OCI-LY7 (cell line): ENCODE measurements around the gene THEMIS. TPM values are rescaled to one million over a fixed set of nuclear protein-coding genes. Genes with fewer than 3 reads are reported as not detected.

Experiments
- BruUV-seq: library from RNA; stranded (reverse); fragments of 400-500 nt; replicated peaks from 2 replicates; lab custom pipeline; 2021; lab: Mats Ljungman, UMichigan
- CTCF ChIA-PET: fragments of 300-600 bp; sonication (Branson Sonifier 250); formaldehyde crosslinking; loops from one replicate; lab custom pipeline; 2022; ENCODE audit warnings: antibody characterized with exemption; ENCODE audit not compliant: unreplicated experiment; lab: Charles Lee
- POLR2A ChIA-PET: fragments of 300-600 bp; sonication (Branson Sonifier 250); formaldehyde crosslinking; loops from one replicate; lab custom pipeline; 2022; ENCODE audit warnings: antibody characterized with exemption; lab: Charles Lee
- DNase-seq: peaks from one replicate; pipeline ENCODE4 v3.0.0-alpha.2; 2015; ENCODE audit warnings: low spot score
- H2AFZ ChIP-seq: fragments of 200-600 bp; sonication (generic), shearing (Covaris generic); 2 replicates; pipeline ENCODE4 v1.6.1; 2014; ENCODE audit warnings: mild to moderate bottlenecking, antibody characterized with exemption, low read length, moderate library complexity
- H3K27ac ChIP-seq: fragments of 200-600 bp; sonication (generic); 2 replicates; pipeline ENCODE4 v1.5.1; 2014; ENCODE audit warnings: mixed run types, low read depth, mild to moderate bottlenecking, moderate library complexity, low read length, inconsistent platforms; ENCODE audit not compliant: poor library complexity, severe bottlenecking
- H3K36me3 ChIP-seq: fragments of 200-600 bp; sonication (generic); 2 replicates; pipeline ENCODE4 v1.6.1; 2014; ENCODE audit warnings: mild to moderate bottlenecking, antibody characterized with exemption, low read length, moderate library complexity, mixed read lengths; ENCODE audit not compliant: insufficient read depth
- H3K4me1 ChIP-seq: fragments of 200-600 bp; sonication (generic); 2 replicates; pipeline ENCODE4 v1.5.1; 2014; ENCODE audit warnings: mild to moderate bottlenecking, low read length; ENCODE audit not compliant: insufficient read depth, poor library complexity, severe bottlenecking
- H3K4me2 ChIP-seq: fragments of 200-600 bp; sonication (generic); 2 replicates; pipeline ENCODE4 v1.6.1; 2014; ENCODE audit warnings: mild to moderate bottlenecking, low read length
- H3K4me3 ChIP-seq: fragments of 200-600 bp; sonication (generic); 2 replicates; pipeline ENCODE4 v1.5.1; 2014; ENCODE audit warnings: mild to moderate bottlenecking, low read depth, low read length; ENCODE audit not compliant: poor library complexity, severe bottlenecking
- H3K79me2 ChIP-seq: fragments of 200-600 bp; sonication (generic); 2 replicates; pipeline ENCODE4 v1.6.1; 2016; ENCODE audit warnings: low read depth, mild to moderate bottlenecking, low read length, moderate library complexity, mixed read lengths; ENCODE audit not compliant: insufficient read depth
- H3K9me2 ChIP-seq: fragments of 200-600 bp; sonication (generic); 2 replicates; pipeline ENCODE4 v1.6.1; 2016; ENCODE audit warnings: mild to moderate bottlenecking, low read length, mixed read lengths; ENCODE audit not compliant: insufficient read depth
- H3K9me3 ChIP-seq: fragments of 200-600 bp; sonication (generic); 2 replicates; pipeline ENCODE4 v1.6.1; 2014; ENCODE audit warnings: mild to moderate bottlenecking, mixed run types, low read length, mixed read lengths
- H4K20me1 ChIP-seq: fragments of 200-600 bp; sonication (generic); 2 replicates; pipeline ENCODE4 v1.6.1; 2014; ENCODE audit warnings: mild to moderate bottlenecking, antibody characterized with exemption, low read length, moderate library complexity, mixed read lengths; ENCODE audit not compliant: insufficient read depth
- CTCF ChIP-seq: fragments of 200-600 bp; sonication (generic); conservative IDR thresholded peaks from 2 replicates; pipeline ENCODE4 v1.5.1; 2014; ENCODE audit warnings: mild to moderate bottlenecking, antibody characterized with exemption, low read length, moderate library complexity, mixed read lengths
- EZH2phosphoT487 ChIP-seq: fragments of 200-600 bp; sonication (generic); IDR thresholded peaks from 2 replicates; pipeline ENCODE4 v1.6.1; 2018; ENCODE audit warnings: low read depth, borderline replicate concordance, mild to moderate bottlenecking, mixed run types, antibody characterized with exemption, low read length, moderate library complexity, mixed read lengths
- intact Hi-C: fragments of 100-400 bp; cut with micrococcal nuclease; formaldehyde crosslinking; loops from one replicate; pipeline ENCODE4 v1.10.0; 2022; ENCODE audit not compliant: unreplicated experiment
- total RNA-seq, 2 experiments: library from RNA; depleted of rRNA in 1 of 2; stranded (reverse); fragments of >200 nt in 1 of 2; shearing (Covaris generic) in 1 of 2; gene quantifications; 2 replicates each; pipeline ENCODE4 v1.2.3, GENCODE V29; 2014 to 2022

THEMIS gene
- total RNA-seq, 2 experiments from 2014 or later, result not detected

DNA sequence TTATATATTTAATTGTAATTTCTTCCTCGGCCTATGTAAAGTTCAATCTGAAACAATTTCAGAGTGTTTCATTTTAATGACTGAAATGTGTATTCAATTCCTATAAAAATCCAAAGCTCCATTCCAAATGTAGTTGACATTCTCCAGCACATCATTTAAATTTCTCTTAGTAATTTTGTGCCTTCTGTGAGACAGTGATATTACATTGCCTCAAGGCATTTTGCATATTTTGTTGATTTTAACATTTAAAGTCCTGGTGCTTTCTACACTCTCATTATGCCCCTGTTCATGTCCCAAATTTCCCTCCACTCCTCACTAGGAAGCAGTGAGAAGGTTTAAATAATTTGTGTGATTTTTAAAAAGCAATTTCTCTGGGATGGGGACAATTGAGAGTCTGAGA is 34.1 kb upstream of the THEMIS start:
- CTCF ChIA-PET, result no interaction called here
- H2AFZ ChIP-seq, result no peak overlapping the region
- no peaks in the 10 kb centered on the region for H3K9me2 ChIP-seq
- no peak overlapping the region for H3K4me3 ChIP-seq
- POLR2A ChIA-PET, result no interaction called here
- no peaks in the 10 kb centered on the region for H3K79me2 ChIP-seq
- H3K4me1 ChIP-seq, result no peaks in the 10 kb centered on the region
- no peak for DNase-seq
- H3K9me3 ChIP-seq, result no peaks in the 10 kb centered on the region; the same call in 1 of the 2 replicates
- intact Hi-C loops, result no loop called here
- H3K36me3 ChIP-seq, result no peaks in the 10 kb centered on the region
- no peaks in the 10 kb centered on the region for H4K20me1 ChIP-seq
- TF ChIP-seq CTCF (no peak), EZH2phosphoT487 (no peak)
- BruUV-seq, result no TSS peak
- no peak overlapping the region for H3K4me2 ChIP-seq
- no peak overlapping the region for H3K27ac ChIP-seq

GRCh38 chr6:127933852-127934840 is 33.3 kb upstream of the THEMIS start:
- POLR2A ChIA-PET, result no interaction called here
- no peaks in the 10 kb centered on the region for H3K79me2 ChIP-seq
- no peaks in the 10 kb centered on the region for H3K36me3 ChIP-seq
- CTCF ChIA-PET, result no interaction called here
- intact Hi-C loops, result no loop called here
- no peak overlapping the region for H3K4me2 ChIP-seq
- BruUV-seq, result no TSS peak
- H2AFZ ChIP-seq, result no peak overlapping the region
- no peak for DNase-seq
- no peak for TF ChIP-seq EZH2phosphoT487
- no peak for TF ChIP-seq CTCF
- no peak overlapping the region for H3K4me3 ChIP-seq
- H3K27ac ChIP-seq, result no peak overlapping the region
- no peaks in the 10 kb centered on the region for H4K20me1 ChIP-seq
- H3K9me2 ChIP-seq, result no peaks in the 10 kb centered on the region
- H3K9me3 ChIP-seq, result no peaks in the 10 kb centered on the region; the same call in 1 of the 2 replicates
- no peaks in the 10 kb centered on the region for H3K4me1 ChIP-seq

- H3K4me1 ChIP-seq, result no peaks in the 10 kb centered on the region
- no peaks in the 10 kb centered on the region for H3K79me2 ChIP-seq
- no peaks in the 10 kb centered on the region; the same call in 1 of the 2 replicates for H3K9me3 ChIP-seq
- ChIA-PET POLR2A (no interaction called here), CTCF (no interaction called here)
- H3K9me2 ChIP-seq, result no peaks in the 10 kb centered on the region
- no peaks in the 10 kb centered on the region for H3K36me3 ChIP-seq
- TF ChIP-seq EZH2phosphoT487, result no peak
- TF ChIP-seq CTCF, result no peak
- H3K27ac ChIP-seq, result no peak overlapping the region
- intact Hi-C loops, result no loop called here
- no peak overlapping the region for H3K4me2 ChIP-seq
- no peak overlapping the region for H3K4me3 ChIP-seq
- no peak overlapping the region for H2AFZ ChIP-seq
- no peaks in the 10 kb centered on the region for H4K20me1 ChIP-seq
- BruUV-seq, result no TSS peak
- DNase-seq, result no peak
Measured at GRCh38 chr6:127933137-127933536, 32.3 kb upstream of the THEMIS start.
